ENCODE results near the gene CBFA2T3.
A peak's percentile ranks its signal among the peaks of the same experiment; 100 is the strongest.

CBFA2T3 gene

DNA sequence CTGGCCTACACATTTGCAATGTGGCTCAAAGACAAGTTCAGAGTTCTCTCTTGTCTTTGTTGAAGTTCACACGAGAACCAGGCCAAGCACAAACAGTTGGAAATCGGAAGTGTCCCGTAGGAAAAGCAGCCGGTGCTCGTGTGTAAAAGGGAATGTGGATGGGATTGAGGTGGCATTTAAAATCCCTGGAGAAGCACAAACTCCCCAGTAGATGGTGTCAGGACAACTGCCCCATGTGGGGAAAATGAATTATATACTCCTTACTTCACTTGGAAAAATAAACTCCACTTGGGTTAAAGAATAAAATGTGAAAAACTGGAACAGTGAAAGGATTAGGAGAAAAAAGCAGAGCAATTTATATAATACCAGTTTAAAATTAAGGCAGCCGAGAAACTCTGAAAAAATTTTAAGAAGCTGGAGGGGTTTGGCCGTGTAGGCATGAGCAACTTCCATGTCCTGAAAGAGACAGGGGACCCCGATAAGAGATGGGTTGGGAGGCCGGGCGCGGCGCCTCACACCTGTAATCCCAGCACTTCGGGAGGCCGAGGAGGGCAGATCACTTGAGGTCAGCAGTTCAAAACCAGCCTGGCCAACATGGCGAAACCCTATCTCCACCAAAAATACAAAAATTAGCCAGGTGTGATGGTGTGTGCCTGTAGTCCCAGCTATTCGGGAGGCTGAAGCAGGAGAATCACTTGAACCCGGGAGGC lies 28.1 kb downstream of the CBFA2T3 start:
- Histone ChIP-seq H3K27me3 (ENCODE audit: control insufficient read depth in 2 of 2, insufficient read depth in 2 of 2, low read length in 2 of 2) (peaks cover 0 to 5% of the 10 kb centered on the region in 2 donors), H3K4me1 (ENCODE audit: control insufficient read depth in 2 of 2, insufficient read depth in 2 of 2, low read length in 2 of 2) (no peaks in the 10 kb centered on the region), H3K9ac (ENCODE audit: low read depth in 1 of 2, low read length in 2 of 2) (no peak overlapping the region)

DNA sequence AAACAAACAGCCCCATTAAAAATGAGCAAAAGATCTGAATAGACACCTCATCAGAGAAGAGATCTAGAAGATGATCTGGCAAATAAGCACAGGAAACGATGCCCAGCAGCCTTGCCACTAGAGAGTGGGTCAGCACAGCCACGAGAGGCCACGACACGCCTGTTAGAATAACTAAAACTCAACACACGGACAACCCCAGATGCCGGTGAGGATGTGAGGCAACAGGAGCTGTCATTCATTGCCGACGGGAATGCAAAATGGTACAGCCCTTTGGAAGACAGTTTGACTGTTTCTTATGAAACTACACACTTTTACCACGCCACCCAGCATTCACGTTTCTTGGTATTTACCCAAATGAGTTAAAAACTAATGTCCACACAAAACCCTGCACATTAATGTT lies 31.5 kb downstream of the CBFA2T3 start:
- H3K4me1 ChIP-seq (ENCODE audit: control insufficient read depth in 2 of 2, insufficient read depth in 2 of 2, low read length in 2 of 2), result peaks cover 3% of the 10 kb centered on the region in 2 donors
- no peak overlapping the region for H3K9ac ChIP-seq (ENCODE audit: low read depth in 1 of 2, low read length in 2 of 2)
- peaks cover 5 to 6% of the 10 kb centered on the region in 2 donors for H3K27me3 ChIP-seq (ENCODE audit: control insufficient read depth in 2 of 2, insufficient read depth in 2 of 2, low read length in 2 of 2)
- H3K4me3 ChIP-seq (ENCODE audit: low read length in 2 of 2), result no peak overlapping the region
- no peaks in the 10 kb centered on the region for H3K36me3 ChIP-seq (ENCODE audit: control insufficient read depth in 2 of 2, insufficient read depth in 2 of 2, low read length in 2 of 2)
- H3K9me3 ChIP-seq (ENCODE audit: control insufficient read depth in 2 of 2, low read length in 2 of 2), result no peaks in the 10 kb centered on the region
- H3K27ac ChIP-seq (ENCODE audit: low read depth in 2 of 2, low read length in 2 of 2), result no peak overlapping the region

More for the DNA sequence above, 28.1 kb downstream of the CBFA2T3 start:
- no peak overlapping the region for H3K27ac ChIP-seq (ENCODE audit: low read depth in 2 of 2, low read length in 2 of 2)
- no peak overlapping the region for H3K4me3 ChIP-seq (ENCODE audit: low read length in 2 of 2)
- no peaks in the 10 kb centered on the region for H3K9me3 ChIP-seq (ENCODE audit: control insufficient read depth in 2 of 2, low read length in 2 of 2)
- no peaks in the 10 kb centered on the region for H3K36me3 ChIP-seq (ENCODE audit: control insufficient read depth in 2 of 2, insufficient read depth in 2 of 2, low read length in 2 of 2)

DNA sequence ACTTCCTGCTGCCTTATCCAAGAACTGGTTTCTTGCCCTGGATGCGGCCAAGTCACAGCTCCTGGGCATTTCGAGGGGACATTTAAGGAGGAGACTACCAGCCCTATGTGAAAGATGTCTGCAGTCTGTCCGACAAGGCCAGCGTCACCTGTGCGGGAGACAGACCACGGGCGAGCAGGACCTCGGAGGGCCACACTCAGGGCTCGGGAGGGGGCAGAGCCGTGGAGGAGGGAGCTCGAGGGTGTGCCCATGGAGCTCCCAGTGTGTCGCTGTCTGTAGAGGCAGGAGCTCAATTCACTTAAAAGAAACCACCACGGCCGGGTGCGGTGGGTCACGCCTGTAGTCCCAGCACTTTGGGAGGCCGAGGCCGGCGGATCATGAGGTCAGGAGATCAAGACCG lies 33.3 kb downstream of the CBFA2T3 start:
- Histone ChIP-seq H3K4me3 (ENCODE audit: low read length in 2 of 2) (no peak overlapping the region), H3K9ac (ENCODE audit: low read depth in 1 of 2, low read length in 2 of 2) (no peak overlapping the region), H3K27ac (ENCODE audit: low read depth in 2 of 2, low read length in 2 of 2) (no peak overlapping the region), H3K36me3 (ENCODE audit: control insufficient read depth in 2 of 2, insufficient read depth in 2 of 2, low read length in 2 of 2) (no peaks in the 10 kb centered on the region), H3K9me3 (ENCODE audit: control insufficient read depth in 2 of 2, low read length in 2 of 2) (no peaks in the 10 kb centered on the region), H3K27me3 (ENCODE audit: control insufficient read depth in 2 of 2, insufficient read depth in 2 of 2, low read length in 2 of 2) (peaks cover 7 to 17% of the 10 kb centered on the region in 2 donors), H3K4me1 (ENCODE audit: control insufficient read depth in 2 of 2, insufficient read depth in 2 of 2, low read length in 2 of 2) (peaks cover 7 to 15% of the 10 kb centered on the region in 2 donors)

DNA sequence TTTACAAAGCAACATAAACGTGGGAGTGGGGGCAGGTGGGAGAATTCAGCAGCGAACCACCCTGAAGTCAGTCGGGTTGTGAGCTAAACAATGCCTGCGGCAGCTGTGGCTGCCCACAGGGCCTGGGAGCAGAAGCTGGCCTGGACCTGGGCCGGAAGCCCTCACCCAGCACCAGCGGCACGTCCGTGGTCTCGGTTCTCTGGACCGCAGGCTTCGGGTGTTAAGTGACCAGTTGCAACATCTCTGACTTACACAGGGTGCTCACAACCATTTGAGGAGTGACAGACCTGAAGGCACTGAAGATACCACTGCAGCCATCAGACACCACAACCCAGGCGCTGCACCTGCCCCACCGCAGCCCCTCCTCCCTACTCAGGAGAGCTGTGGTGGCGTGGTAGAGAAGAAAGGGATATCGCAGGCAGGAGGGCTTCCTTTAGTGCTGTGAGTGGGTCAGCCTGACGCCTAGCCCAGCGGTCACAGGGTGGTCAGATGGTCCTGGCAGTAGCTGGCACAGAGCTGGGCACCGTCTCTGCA lies 33.8 kb downstream of the CBFA2T3 start:
- H3K36me3 ChIP-seq (ENCODE audit: control insufficient read depth in 2 of 2, insufficient read depth in 2 of 2, low read length in 2 of 2), result no peaks in the 10 kb centered on the region
- H3K27ac ChIP-seq (ENCODE audit: low read depth in 2 of 2, low read length in 2 of 2), result no peak overlapping the region
- peaks cover 6 to 17% of the 10 kb centered on the region in 2 donors for H3K27me3 ChIP-seq (ENCODE audit: control insufficient read depth in 2 of 2, insufficient read depth in 2 of 2, low read length in 2 of 2)
- H3K9me3 ChIP-seq (ENCODE audit: control insufficient read depth in 2 of 2, low read length in 2 of 2), result no peaks in the 10 kb centered on the region
- peaks cover 13 to 20% of the 10 kb centered on the region in 2 donors for H3K4me1 ChIP-seq (ENCODE audit: control insufficient read depth in 2 of 2, insufficient read depth in 2 of 2, low read length in 2 of 2)
- no peak overlapping the region for H3K9ac ChIP-seq (ENCODE audit: low read depth in 1 of 2, low read length in 2 of 2)
- no peak overlapping the region for H3K4me3 ChIP-seq (ENCODE audit: low read length in 2 of 2)

DNA sequence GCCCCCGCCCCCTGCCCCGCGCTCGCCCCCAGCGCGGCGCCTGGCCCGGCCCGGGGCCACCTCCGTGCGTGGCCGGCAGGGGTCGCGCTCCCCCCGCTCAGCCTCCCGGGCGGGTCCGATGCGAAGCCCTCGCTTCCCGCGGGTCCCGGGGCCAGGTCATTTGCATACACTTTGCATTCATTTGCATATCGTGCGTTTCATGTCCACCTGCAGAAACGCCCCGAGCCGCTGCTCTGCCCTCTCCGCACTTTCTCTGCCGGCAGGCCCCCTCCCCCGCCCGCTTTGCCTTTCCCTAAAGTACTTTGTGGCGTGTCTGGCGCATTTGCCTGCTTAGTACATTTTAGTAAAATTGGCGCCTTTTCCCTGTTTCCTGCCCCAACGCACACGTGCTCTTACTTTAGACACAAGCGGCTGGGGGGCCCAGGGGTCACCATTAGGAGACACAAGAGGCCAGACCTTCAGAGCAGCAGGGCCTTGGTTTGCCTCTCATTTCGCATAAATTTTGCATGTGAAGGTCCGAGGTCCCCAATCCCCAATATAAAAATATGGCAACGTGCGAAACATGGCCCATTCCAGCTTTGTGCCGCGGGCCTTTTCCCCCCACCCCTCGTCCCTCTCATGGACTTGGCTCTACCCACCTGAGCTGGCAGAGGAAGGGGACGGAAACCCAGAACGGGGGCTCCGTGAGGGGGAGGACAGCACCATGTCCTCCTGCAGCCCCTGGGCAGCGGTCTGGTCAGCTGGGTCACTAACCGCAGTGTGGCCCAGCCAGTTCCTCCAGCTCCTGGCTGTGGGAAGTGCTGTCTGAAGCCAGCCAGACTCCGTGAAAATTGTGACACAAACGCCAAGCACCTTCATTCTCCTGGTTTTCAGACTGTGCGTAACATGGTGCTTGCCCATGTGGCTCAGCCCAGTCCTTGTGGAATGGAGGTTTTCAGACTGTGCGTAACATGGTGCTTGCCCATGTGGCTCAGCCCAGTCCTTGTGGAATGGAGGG lies 34.8 kb downstream of the CBFA2T3 start:
- Histone ChIP-seq H3K4me3 (ENCODE audit: low read length in 2 of 2) (peak overlapping the region in 1 of 2 donors; percentile 26), H3K4me1 (ENCODE audit: control insufficient read depth in 2 of 2, insufficient read depth in 2 of 2, low read length in 2 of 2) (peaks cover 16 to 29% of the 10 kb centered on the region in 2 donors), H3K36me3 (ENCODE audit: control insufficient read depth in 2 of 2, insufficient read depth in 2 of 2, low read length in 2 of 2) (no peaks in the 10 kb centered on the region), H3K27me3 (ENCODE audit: control insufficient read depth in 2 of 2, insufficient read depth in 2 of 2, low read length in 2 of 2) (peaks cover 4 to 17% of the 10 kb centered on the region in 2 donors), H3K27ac (ENCODE audit: low read depth in 2 of 2, low read length in 2 of 2) (no peak overlapping the region), H3K9me3 (ENCODE audit: control insufficient read depth in 2 of 2, low read length in 2 of 2) (no peaks in the 10 kb centered on the region), H3K9ac (ENCODE audit: low read depth in 1 of 2, low read length in 2 of 2) (no peak overlapping the region)

DNA sequence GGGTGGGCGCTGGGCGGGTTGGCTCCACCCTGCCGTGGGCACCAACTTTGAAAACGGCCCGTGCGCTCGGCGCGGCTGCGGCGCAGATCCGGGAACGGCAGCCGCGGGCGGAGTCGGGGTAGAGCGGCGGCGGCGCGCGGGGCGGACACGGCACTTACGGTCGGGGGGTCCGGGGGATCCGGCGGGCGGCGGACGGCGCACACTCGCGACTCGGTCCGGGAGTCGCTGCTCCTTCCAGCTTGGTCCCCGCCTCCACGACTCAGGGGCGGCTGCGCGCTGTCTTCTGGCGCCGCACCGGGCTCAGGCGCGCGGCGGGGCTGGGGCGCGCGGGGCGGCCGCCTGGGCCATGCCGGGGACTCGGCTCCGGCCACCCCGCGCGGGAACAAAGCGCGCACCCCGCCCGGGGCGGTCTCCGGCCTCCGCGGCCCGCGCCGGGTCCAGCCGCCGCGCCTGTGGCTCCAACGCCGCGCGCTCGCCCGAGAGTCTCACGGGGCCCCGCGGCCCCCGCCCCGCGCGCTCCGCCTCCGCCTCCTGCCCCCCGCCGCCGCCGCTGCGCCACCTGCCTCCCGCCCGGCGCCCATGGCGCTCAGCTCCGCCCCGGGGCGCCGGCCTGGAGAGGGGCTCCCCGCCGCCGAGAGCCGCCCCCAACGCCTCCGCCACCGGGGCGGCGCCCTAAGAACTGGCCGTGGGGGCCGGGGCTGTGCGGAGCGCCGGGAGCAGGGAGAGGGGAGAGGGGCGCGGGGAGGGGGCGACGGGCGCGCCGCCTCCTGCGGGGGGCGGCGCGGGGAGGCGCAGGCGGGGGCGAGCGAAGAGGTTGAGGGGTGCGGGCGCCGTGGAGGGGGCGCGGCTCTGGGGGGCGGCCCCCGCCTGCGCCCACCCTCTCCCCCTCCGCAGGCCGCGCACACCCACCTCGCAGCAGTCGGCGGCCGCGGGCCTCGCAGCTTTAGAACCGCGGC lies 35.9 kb downstream of the CBFA2T3 start:
- Histone ChIP-seq H3K36me3 (ENCODE audit: control insufficient read depth in 2 of 2, insufficient read depth in 2 of 2, low read length in 2 of 2) (no peaks in the 10 kb centered on the region), H3K4me3 (ENCODE audit: low read length in 2 of 2) (peak overlapping the region; percentile 20 to 43), H3K27ac (ENCODE audit: low read depth in 2 of 2, low read length in 2 of 2) (peak overlapping the region; percentile 16 to 42), H3K4me1 (ENCODE audit: control insufficient read depth in 2 of 2, insufficient read depth in 2 of 2, low read length in 2 of 2) (peaks cover 21 to 39% of the 10 kb centered on the region in 2 donors), H3K9ac (ENCODE audit: low read depth in 1 of 2, low read length in 2 of 2) (peak overlapping the region in 1 of 2 donors; percentile 62), H3K9me3 (ENCODE audit: control insufficient read depth in 2 of 2, low read length in 2 of 2) (no peaks in the 10 kb centered on the region), H3K27me3 (ENCODE audit: control insufficient read depth in 2 of 2, insufficient read depth in 2 of 2, low read length in 2 of 2) (peaks cover 7 to 17% of the 10 kb centered on the region in 2 donors)

DNA sequence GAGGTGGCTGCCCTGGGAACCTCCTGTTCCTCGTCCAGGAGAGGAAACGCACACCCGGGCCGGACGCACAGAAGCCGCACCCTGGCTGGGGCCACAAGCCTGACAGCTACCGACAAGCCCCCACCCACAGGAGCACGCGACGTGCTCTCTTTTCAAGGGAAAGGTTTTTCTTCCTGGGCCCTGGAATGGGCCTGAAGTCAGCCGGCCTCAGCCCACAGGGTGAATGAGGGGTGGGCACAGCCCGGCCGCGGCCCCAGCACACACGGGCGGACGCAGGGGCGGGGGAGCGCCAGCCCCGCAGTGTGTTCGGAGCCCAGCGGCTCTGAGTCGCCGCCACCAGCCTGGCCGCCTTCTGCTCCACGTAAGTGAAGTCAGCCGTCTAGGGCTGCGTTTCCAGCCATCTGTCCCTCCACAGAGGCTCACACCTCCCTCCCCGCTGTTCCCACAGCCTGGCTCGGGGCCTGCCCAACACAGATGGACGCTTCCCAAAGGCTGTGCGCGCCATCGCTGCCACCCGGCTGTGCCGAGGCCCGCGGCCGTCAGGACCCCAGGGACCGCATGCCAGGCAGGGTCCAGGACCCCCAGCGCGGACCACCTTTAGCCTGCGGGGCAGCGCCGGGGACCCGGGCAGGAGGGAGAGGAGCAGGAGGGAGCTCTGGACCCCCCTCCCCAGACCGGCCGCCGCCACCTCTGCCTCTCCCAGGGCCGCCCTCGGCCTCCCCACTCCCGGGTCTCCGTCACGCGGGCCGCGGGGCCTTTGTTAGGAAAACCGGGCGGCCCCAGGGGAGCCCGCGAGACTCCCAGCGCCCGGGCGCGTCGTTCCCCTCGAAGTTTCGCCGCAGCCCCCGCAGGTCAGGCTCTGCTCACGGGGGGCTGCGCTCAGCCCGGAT lies 36.8 kb downstream of the CBFA2T3 start:
- H3K36me3 ChIP-seq (ENCODE audit: control insufficient read depth in 2 of 2, insufficient read depth in 2 of 2, low read length in 2 of 2), result no peaks in the 10 kb centered on the region
- H3K27me3 ChIP-seq (ENCODE audit: control insufficient read depth in 2 of 2, insufficient read depth in 2 of 2, low read length in 2 of 2), result peaks cover 7 to 23% of the 10 kb centered on the region in 2 donors
- no peaks in the 10 kb centered on the region for H3K9me3 ChIP-seq (ENCODE audit: control insufficient read depth in 2 of 2, low read length in 2 of 2)
- H3K4me1 ChIP-seq (ENCODE audit: control insufficient read depth in 2 of 2, insufficient read depth in 2 of 2, low read length in 2 of 2), result peaks cover 29 to 45% of the 10 kb centered on the region in 2 donors
- H3K27ac ChIP-seq (ENCODE audit: low read depth in 2 of 2, low read length in 2 of 2), result peak overlapping the region; percentile 42 to 48
- H3K9ac ChIP-seq (ENCODE audit: low read depth in 1 of 2, low read length in 2 of 2), result peak overlapping the region in 1 of 2 donors; percentile 62
- H3K4me3 ChIP-seq (ENCODE audit: low read length in 2 of 2), result peak overlapping the region; percentile 61 to 70

DNA sequence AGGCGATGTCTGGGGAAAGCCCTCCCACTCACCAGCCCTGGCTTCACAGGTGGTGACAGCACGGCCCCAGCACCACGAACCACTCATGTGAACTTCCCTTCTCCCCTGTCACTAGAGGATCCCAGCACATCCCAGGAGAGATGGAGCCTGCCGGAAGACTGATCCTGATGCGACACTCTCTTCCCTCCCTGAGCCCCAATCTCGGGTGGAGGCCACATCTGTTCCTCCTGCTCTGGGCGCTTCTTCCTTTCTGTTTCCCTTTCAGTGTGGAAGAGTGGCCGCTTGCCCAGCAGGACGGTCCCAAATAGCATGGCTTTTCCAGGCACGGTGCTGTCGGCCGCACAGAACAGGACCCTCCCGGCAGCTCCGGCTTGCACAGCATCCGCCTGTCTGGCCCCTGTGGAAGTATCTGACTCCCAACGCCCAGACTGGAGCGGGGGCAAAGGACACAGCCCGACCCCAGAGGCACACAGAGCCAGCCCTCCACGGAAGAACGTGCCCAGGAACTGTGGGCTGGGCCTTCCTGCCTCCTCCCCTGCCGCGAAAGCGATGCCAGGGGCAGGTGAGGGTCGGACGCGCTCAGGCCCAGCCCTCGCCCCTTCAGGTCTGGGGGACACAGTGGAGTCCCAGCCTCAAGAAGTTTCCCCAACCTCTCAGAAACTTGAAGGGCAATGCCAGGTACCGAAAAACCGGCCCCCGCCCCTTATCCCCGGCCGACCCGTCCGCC lies 37.6 kb downstream of the CBFA2T3 start:
- H3K27ac ChIP-seq (ENCODE audit: low read depth in 2 of 2, low read length in 2 of 2), result peak overlapping the region; percentile 27 to 48
- peak overlapping the region; percentile 61 to 70 for H3K4me3 ChIP-seq (ENCODE audit: low read length in 2 of 2)
- H3K9ac ChIP-seq (ENCODE audit: low read depth in 1 of 2, low read length in 2 of 2), result peak overlapping the region in 1 of 2 donors; percentile 62
- peaks cover 29 to 45% of the 10 kb centered on the region in 2 donors for H3K4me1 ChIP-seq (ENCODE audit: control insufficient read depth in 2 of 2, insufficient read depth in 2 of 2, low read length in 2 of 2)
- H3K9me3 ChIP-seq (ENCODE audit: control insufficient read depth in 2 of 2, low read length in 2 of 2), result no peaks in the 10 kb centered on the region
- peaks cover 7 to 23% of the 10 kb centered on the region in 2 donors for H3K27me3 ChIP-seq (ENCODE audit: control insufficient read depth in 2 of 2, insufficient read depth in 2 of 2, low read length in 2 of 2)
- no peaks in the 10 kb centered on the region for H3K36me3 ChIP-seq (ENCODE audit: control insufficient read depth in 2 of 2, insufficient read depth in 2 of 2, low read length in 2 of 2)

All from mucosa of rectum (tissue), 2 donors.